HG03571 (cell line): Measurements from ENCODE around the gene ZNF638.

ENCODE experiments used
- ATAC-seq: cut with Tn5 transposase; IDR thresholded peaks from one replicate; pipeline ENCODE4 v1.9.1; 2021; ENCODE audit not compliant: unreplicated experiment

The ZNF638 gene

DNA sequence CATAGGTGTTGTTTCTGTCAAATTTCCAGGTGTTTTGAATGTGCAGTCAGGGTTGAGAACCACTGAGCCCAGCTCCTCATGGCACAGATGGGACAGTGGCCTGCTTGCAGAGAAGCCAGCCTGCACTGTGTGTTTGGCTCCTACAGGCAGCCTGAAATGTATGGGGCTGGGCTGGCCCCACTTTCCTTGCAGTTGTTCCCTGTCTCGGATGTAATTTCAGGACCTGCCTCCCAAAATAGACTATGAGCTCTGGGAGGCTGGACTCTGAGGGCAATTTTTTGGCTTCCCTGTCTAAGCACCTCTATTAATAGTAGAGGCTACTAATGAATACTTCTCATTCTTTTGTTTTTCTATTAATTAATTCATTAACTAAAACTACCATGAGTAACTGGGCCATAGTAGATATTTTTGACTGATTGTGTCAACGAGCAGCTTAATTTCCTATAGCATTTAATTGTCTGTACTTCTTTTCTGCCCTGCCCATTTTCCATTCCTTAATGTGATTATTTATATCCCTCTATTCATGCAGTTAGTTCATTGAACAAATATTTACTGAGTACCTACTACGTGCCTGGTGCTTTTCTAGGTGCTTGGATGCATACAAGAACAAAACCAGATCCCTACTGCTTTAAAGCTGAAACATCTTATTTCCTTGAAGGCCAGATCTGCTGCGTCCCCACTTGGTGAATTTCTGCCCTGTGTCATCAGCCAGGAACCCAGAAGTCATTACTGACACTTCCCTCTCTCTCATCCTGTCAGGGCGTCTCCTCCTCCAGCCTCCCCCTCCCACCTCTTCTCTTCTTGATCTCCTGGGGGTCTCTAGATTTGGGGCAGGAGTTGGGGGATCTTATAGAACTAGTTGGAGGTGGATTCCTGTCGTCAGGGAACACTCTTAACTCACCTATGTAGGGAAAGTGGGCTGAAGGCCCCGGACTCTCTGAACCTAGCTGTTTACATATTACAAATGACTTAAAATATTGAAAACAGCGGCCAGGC is 138.1 kb downstream of the ZNF638 start:
- ATAC-seq: no peak

- ATAC-seq: no peak
These were observed 139.7 kb downstream of the ZNF638 start for GRCh38 chr2:71471276-71471675.

DNA sequence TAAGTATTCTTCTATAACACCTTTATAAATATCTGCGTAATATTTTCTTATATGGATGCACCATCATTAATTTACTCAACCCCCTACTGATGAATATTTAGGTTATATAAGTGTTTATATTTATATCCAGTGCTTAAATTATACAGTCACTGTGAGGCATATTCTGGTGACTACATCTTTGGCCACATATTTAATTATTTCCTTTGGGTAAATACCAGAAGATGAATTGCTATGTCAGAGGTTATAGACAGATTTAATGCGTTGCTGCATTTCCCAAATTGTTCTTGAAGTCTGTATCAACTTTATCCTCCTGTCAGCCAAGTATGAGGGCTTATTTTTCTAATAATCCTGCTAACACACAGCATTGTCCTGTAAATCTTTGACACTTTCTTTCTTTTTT is 140.4 kb downstream of the ZNF638 start:
- no peak for ATAC-seq

DNA sequence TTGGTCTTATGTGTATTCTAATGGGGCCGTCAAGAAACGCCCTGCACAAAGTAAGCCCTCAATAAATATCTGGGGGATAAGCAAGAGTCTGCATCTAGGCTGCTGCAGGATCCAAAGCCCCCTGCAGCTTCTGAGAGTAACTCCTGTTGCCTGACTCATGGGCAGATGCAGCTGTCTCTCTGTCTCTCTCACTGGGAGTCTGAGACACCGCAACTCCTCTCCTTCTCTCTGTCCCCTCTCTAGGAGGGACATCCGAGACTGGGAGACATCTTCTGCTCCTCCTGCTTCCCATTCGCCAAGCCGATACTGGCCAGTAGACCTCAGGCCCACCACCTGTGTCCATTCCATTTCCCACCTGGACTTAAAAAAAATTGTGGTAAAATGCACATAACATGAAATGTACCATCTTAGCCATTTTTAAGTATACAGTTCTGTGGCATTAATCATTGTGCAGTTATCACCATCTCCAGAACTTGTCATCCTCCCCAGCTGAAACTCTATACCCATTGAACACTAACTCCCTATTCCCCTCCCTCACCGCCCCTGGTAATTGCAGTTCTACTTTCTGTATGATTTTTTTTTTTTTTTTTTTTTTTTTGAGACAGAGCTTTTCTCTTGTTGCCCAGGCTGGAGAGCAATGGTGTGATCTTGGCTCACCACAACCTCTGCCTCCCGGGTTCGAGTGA is 141.9 kb downstream of the ZNF638 start:
- no peak for ATAC-seq

- no peak for ATAC-seq
These were observed 142.6 kb downstream of the ZNF638 start for GRCh38 chr2:71474116-71474743.

DNA sequence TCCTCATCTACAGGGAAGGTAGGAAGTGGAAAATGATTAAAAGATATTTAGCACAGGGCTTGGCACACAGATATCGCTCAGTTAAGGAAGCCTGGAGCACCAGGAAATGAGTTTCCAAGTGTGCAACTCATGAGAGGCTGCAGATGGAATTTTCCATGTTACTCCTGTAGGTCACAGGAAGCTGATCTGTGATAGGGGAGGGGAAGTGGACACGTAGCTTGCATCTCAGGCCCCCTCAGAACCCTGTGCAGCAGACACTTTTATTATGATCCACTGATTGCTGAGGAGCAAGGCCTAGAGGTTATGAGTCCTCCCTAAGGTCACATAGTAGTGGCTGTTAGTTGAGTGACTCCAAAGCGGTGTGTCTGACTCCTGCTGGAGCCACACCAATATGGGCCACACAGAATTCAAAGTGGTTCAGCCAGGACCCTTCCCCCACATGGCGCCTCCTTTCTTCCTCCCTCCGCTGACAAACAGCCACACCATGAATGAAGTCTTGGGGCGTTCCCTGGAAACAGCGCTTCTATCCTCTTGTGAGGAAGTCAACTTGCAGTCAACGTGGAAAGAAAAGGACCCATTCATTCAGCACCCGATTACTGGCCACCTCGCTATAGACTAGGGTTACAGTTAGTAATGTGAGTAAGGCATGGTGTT is 143.3 kb downstream of the ZNF638 start:
- ATAC-seq: no peak

- no peak for ATAC-seq
These were observed 144.9 kb downstream of the ZNF638 start for GRCh38 chr2:71476495-71476894.

GRCh38 chr2:71477231-71477691 is 145.7 kb downstream of the ZNF638 start:
- ATAC-seq: no peak

GRCh38 chr2:71478806-71479205 is 147.2 kb downstream of the ZNF638 start:
- no peak for ATAC-seq

DNA sequence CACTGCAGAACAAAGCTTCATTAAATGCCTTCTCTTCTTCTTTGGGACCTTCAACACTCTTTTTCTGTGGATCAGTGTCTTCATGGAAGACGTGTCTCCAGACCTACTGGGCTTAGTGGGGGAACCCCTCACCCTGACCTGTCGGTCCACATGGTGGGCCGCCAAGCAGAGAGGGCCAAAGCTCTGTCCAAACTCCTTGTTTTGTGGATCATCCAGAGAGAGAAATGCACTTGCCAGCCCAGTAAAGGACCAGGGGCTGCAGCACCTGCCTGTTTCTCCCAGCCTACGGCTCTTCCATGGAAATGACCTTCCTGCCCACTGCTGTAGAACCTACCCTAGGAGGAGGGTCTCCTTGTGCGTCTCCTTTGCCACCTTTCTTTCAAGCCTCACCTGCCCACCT is 147.7 kb downstream of the ZNF638 start:
- no peak for ATAC-seq

GRCh38 chr2:71481111-71481510 is 149.5 kb downstream of the ZNF638 start:
- ATAC-seq: no peak

- no peak for ATAC-seq
These were observed 150.5 kb downstream of the ZNF638 start for GRCh38 chr2:71482055-71482454.

DNA sequence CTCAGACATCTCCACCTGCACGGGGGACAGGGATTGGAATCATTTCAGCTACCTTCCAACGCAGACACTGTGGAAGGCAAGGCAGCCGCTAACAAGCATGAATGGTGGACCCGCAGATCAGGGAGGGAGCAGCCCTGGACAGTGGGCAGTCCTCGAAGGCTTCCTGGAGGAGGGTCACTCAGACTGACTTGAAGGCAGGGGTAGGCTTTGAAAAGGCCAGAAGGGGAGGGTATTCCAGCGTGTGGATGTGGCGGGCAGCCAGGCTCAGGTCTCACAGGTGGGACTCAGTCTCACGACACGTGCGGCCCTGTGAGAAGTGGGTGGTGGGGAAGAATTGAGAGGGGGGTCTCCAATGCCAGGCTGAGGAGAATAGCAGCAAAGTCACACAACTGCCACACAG is 151.7 kb downstream of the ZNF638 start:
- ATAC-seq: no peak

- no peak for ATAC-seq
These were observed 152.8 kb downstream of the ZNF638 start for GRCh38 chr2:71484354-71484753.
